HCT116 (cell line): ENCODE data around the gene STXBP5. TPM values are rescaled to one million over a fixed set of nuclear protein-coding genes. Genes with fewer than 3 reads are reported as not detected.

Experiments used
- ATAC-seq: fragments of 200-7000 bp; cut with Tn5 transposase; 2 replicates; pipeline ENCODE4 v1.9.1; 2020; ENCODE audit warnings: mild to moderate bottlenecking, moderate library complexity
- BruUV-seq: library from RNA; stranded (reverse); fragments of 400-500 nt; replicated peaks from 2 replicates; lab custom pipeline; 2021; lab: Mats Ljungman, UMichigan
- CTCF ChIA-PET: fragments of 300-600 bp; sonication (Branson Sonifier 250); formaldehyde crosslinking; loops from one replicate; lab custom pipeline; 2021; ENCODE audit warnings: antibody characterized with exemption; lab: Charles Lee
- POLR2A ChIA-PET: fragments of 300-600, 350-600 bp; sonication (Branson Sonifier 250); formaldehyde crosslinking; loops from one replicate; lab custom pipeline; 2021; ENCODE audit warnings: antibody characterized with exemption; lab: Charles Lee
- RAD21 ChIA-PET, 2 experiments: fragments of 300-600 bp; sonication (Branson Sonifier 250); formaldehyde crosslinking; loops; one replicate each; lab custom pipeline; 2023; ENCODE audit warnings: low total read pairs in 2 of 2; ENCODE audit not compliant: uncharacterized antibody in 2 of 2, unreplicated experiment in 2 of 2, low non-redundant PET in 1 of 2; lab: Charles Lee
- DNase-seq: peaks from one replicate; pipeline ENCODE4 v3.0.0-alpha.2; 2010; ENCODE audit warnings: low read depth, low spot score
- H2AFZ ChIP-seq: fragments of 200-600 bp; shearing (Covaris generic), sonication (generic); 2 replicates; pipeline ENCODE4 v1.6.1; 2017; ENCODE audit warnings: low read depth, mixed run types, mixed read lengths, antibody characterized with exemption, low read length; ENCODE audit not compliant: poor library complexity, severe bottlenecking
- H3K27ac ChIP-seq: 2 replicates; pipeline ENCODE4 v1.5.1; 2012; ENCODE audit warnings: low read depth, low read length
- H3K27me3 ChIP-seq: fragments of 200-600 bp; sonication (generic); 2 replicates; pipeline ENCODE4 v1.6.1; 2016; ENCODE audit warnings: mixed run types, low read length, mixed read lengths; ENCODE audit not compliant: insufficient read depth
- H3K36me3 ChIP-seq, 2 experiments: fragments of 200-500 bp in 1 of 2; fragments of 200-600 bp in 1 of 2; sonication (Bioruptor generic) in 1 of 2; sonication (generic) in 1 of 2; 2 replicates each; pipeline versions ENCODE4 v1.5.1 to v1.6.1; 2014 to 2016; ENCODE audit warnings: low read length in 2 of 2, inconsistent platforms in 1 of 2, mixed read lengths in 1 of 2, mixed run types in 1 of 2; ENCODE audit not compliant: insufficient read depth in 2 of 2, control insufficient read depth in 1 of 2
- H3K4me1 ChIP-seq, 2 experiments: fragments of 200-600 bp in 1 of 2; sonication (generic) in 1 of 2; 2 replicates each; pipeline versions ENCODE4 v1.5.1 to v1.6.1; 2012 to 2017; ENCODE audit warnings: low read length in 2 of 2, inconsistent platforms in 1 of 2, mild to moderate bottlenecking in 1 of 2, mixed read lengths in 1 of 2, mixed run types in 1 of 2, moderate library complexity in 1 of 2; ENCODE audit not compliant: insufficient read depth in 2 of 2, control insufficient read depth in 1 of 2
- H3K4me2 ChIP-seq: fragments of 200-600 bp; sonication (generic); 2 replicates; pipeline ENCODE4 v1.6.1; 2017; ENCODE audit warnings: mixed run types, low read length, mixed read lengths
- H3K4me3 ChIP-seq, 2 experiments: fragments of 200-600 bp in 1 of 2; sonication (generic) in 1 of 2; replicated peaks in 1 of 2; 2 replicates each; pipeline ENCODE4 v1.5.1; 2011 to 2016; ENCODE audit warnings: low read length in 2 of 2, control low read depth in 1 of 2, low read depth in 1 of 2, mild to moderate bottlenecking in 1 of 2, mixed read lengths in 1 of 2, mixed run types in 1 of 2
- H3K79me2 ChIP-seq: fragments of 200-600 bp; sonication (generic); 2 replicates; pipeline ENCODE4 v1.6.1; 2017; ENCODE audit warnings: mild to moderate bottlenecking, mixed run types, low read length, moderate library complexity, mixed read lengths; ENCODE audit not compliant: insufficient read depth
- H3K9ac ChIP-seq: fragments of 200-600 bp; sonication (generic); 2 replicates; pipeline ENCODE4 v1.6.1; 2016; ENCODE audit warnings: low read length, mixed read lengths
- H3K9me2 ChIP-seq: fragments of 200-600 bp; sonication (generic), shearing (Covaris generic); 2 replicates; pipeline ENCODE4 v1.6.1; 2017; ENCODE audit warnings: mixed run types, mild to moderate bottlenecking, moderate library complexity; ENCODE audit not compliant: insufficient read depth
- H3K9me3 ChIP-seq, 2 experiments: fragments of 200-500 bp in 1 of 2; fragments of 200-600 bp in 1 of 2; sonication (Bioruptor generic) in 1 of 2; sonication (generic) in 1 of 2; 2 replicates each; pipeline ENCODE4 v1.6.1; 2014 to 2017; ENCODE audit warnings: low read length in 2 of 2, mixed read lengths in 2 of 2, inconsistent platforms in 1 of 2, low read depth in 1 of 2, mild to moderate bottlenecking in 1 of 2, mixed run types in 1 of 2, moderate library complexity in 1 of 2; ENCODE audit not compliant: control insufficient read depth in 1 of 2, insufficient read depth in 1 of 2
- H4K20me1 ChIP-seq: fragments of 200-600 bp; sonication (generic), shearing (Covaris generic); 2 replicates; pipeline ENCODE4 v1.6.1; 2017; ENCODE audit warnings: mixed run types, mild to moderate bottlenecking, moderate library complexity; ENCODE audit not compliant: insufficient read depth
- ATF3 ChIP-seq: IDR thresholded peaks from 2 replicates; pipeline ENCODE4 v1.6.1; 2012
- CBX3 ChIP-seq: IDR thresholded peaks from 2 replicates; pipeline ENCODE4 v1.6.1; 2012; ENCODE audit warnings: low read depth
- CEBPB ChIP-seq: IDR thresholded peaks from 2 replicates; pipeline ENCODE4 v1.6.1; 2012; ENCODE audit warnings: low read depth
- EGR1 ChIP-seq: IDR thresholded peaks from 2 replicates; pipeline ENCODE4 v1.6.1; 2012; ENCODE audit warnings: low read depth
- EZH2 ChIP-seq: fragments of 200-600 bp; sonication (generic); IDR thresholded peaks from 2 replicates; pipeline ENCODE4 v1.6.1; 2017; ENCODE audit warnings: antibody characterized with exemption, mixed run types
- EZH2phosphoT487 ChIP-seq: fragments of 200-600 bp; IDR thresholded peaks from 2 replicates; pipeline ENCODE4 v1.6.1; 2018; ENCODE audit warnings: antibody characterized with exemption, borderline replicate concordance
- JUND ChIP-seq: IDR thresholded peaks from 2 replicates; pipeline ENCODE4 v1.6.1; 2012
- RAD21 ChIP-seq: IDR thresholded peaks from 2 replicates; pipeline ENCODE4 v1.6.1; 2012; ENCODE audit warnings: low read depth, mild to moderate bottlenecking
- SIN3A ChIP-seq: IDR thresholded peaks from 2 replicates; pipeline ENCODE4 v1.6.1; 2012; ENCODE audit warnings: low read depth
- SP1 ChIP-seq: IDR thresholded peaks from 2 replicates; pipeline ENCODE4 v1.6.1; 2012; ENCODE audit warnings: low read depth
- SRF ChIP-seq: IDR thresholded peaks from 2 replicates; pipeline ENCODE4 v1.6.1; 2012; ENCODE audit warnings: low read depth
- YY1 ChIP-seq: IDR thresholded peaks from 2 replicates; pipeline ENCODE4 v1.6.1; 2011; ENCODE audit warnings: low read length, low read depth, moderate library complexity, mild to moderate bottlenecking; ENCODE audit not compliant: insufficient replicate concordance; ENCODE audit errors: extremely low read depth
- ZBTB33 ChIP-seq: IDR thresholded peaks from 2 replicates; pipeline ENCODE4 v1.6.1; 2011; ENCODE audit warnings: mild to moderate bottlenecking, low read length, moderate library complexity; ENCODE audit not compliant: insufficient replicate concordance; ENCODE audit errors: extremely low read depth
- ZFX ChIP-seq: fragments of 450-650 bp; IDR thresholded peaks from 2 replicates; pipeline ENCODE4 v1.6.1; 2017
- ZNF274 ChIP-seq: fragments of 200-500 bp; sonication (Bioruptor generic); IDR thresholded peaks from 2 replicates; pipeline ENCODE4 v1.6.1; 2014; ENCODE audit warnings: mild to moderate bottlenecking, low read depth, low read length, inconsistent platforms
- intact Hi-C: fragments of 100-400 bp; cut with micrococcal nuclease; formaldehyde crosslinking; loops from 2 replicates; pipeline ENCODE4 v1.10.0; 2022
- total RNA-seq: library from RNA; stranded (reverse); gene quantifications from one replicate; pipeline ENCODE4 v1.2.1, GENCODE V29; 2021; ENCODE audit not compliant: unreplicated experiment
- TF ChIP-seq, protein P1 (sequence below): IDR thresholded peaks from 2 replicates; pipeline ENCODE4 v1.6.1; 2012; ENCODE audit warnings: low read depth
- TF ChIP-seq, protein P2 (sequence below): IDR thresholded peaks from 2 replicates; pipeline ENCODE4 v1.6.1; 2012

STXBP5 gene
- total RNA-seq, 1 experiment from 2014 or later, result 12.6 TPM

- Histone ChIP-seq H3K4me3 (no peak overlapping the region), H3K4me1 (no peaks in the 10 kb centered on the region), H2AFZ (no peak overlapping the region), H3K36me3 (no peaks in the 10 kb centered on the region), H3K9me2 (no peaks in the 10 kb centered on the region), H3K79me2 (no peaks in the 10 kb centered on the region), H4K20me1 (no peaks in the 10 kb centered on the region), H3K9me3 (no peaks in the 10 kb centered on the region), H3K27ac (no peak overlapping the region), H3K27me3 (no peaks in the 10 kb centered on the region), H3K4me2 (no peak overlapping the region), H3K9ac (no peak overlapping the region)
- DNase-seq (no peak), ATAC-seq (no peak)
- RAD21 ChIA-PET, result no interaction called here
- CTCF ChIA-PET, result no interaction called here
- POLR2A ChIA-PET, result no interaction called here
- intact Hi-C loops, result no loop called here
- BruUV-seq, result no TSS peak
- TF ChIP-seq SIN3A (no peak), EZH2 (no peak), JUND (no peak), ZNF274 (no peak), SRF (no peak), RAD21 (no peak), YY1 (no peak), EGR1 (no peak), ZBTB33 (no peak), EZH2phosphoT487 (no peak), CBX3 (no peak), CEBPB (no peak), ZFX (no peak), SP1 (no peak), ATF3 (no peak)
- TF ChIP-seq, protein P1, sequence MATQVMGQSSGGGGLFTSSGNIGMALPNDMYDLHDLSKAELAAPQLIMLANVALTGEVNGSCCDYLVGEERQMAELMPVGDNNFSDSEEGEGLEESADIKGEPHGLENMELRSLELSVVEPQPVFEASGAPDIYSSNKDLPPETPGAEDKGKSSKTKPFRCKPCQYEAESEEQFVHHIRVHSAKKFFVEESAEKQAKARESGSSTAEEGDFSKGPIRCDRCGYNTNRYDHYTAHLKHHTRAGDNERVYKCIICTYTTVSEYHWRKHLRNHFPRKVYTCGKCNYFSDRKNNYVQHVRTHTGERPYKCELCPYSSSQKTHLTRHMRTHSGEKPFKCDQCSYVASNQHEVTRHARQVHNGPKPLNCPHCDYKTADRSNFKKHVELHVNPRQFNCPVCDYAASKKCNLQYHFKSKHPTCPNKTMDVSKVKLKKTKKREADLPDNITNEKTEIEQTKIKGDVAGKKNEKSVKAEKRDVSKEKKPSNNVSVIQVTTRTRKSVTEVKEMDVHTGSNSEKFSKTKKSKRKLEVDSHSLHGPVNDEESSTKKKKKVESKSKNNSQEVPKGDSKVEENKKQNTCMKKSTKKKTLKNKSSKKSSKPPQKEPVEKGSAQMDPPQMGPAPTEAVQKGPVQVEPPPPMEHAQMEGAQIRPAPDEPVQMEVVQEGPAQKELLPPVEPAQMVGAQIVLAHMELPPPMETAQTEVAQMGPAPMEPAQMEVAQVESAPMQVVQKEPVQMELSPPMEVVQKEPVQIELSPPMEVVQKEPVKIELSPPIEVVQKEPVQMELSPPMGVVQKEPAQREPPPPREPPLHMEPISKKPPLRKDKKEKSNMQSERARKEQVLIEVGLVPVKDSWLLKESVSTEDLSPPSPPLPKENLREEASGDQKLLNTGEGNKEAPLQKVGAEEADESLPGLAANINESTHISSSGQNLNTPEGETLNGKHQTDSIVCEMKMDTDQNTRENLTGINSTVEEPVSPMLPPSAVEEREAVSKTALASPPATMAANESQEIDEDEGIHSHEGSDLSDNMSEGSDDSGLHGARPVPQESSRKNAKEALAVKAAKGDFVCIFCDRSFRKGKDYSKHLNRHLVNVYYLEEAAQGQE, result no peak
- TF ChIP-seq, protein P2, sequence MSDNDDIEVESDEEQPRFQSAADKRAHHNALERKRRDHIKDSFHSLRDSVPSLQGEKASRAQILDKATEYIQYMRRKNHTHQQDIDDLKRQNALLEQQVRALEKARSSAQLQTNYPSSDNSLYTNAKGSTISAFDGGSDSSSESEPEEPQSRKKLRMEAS, result no peak
Observed at GRCh38 chr6:147161974-147162495, 42.2 kb upstream of the STXBP5 start.
